ENCODE data around the gene FOXP1.

GRCh38 chr3:71589132-71589531 is 5.6 kb upstream of the FOXP1 start:
- TF ChIP-seq POLR2A (IDR thresholded peaks at IDR 0.05) (no peak), CTCF (IDR thresholded peaks at IDR 0.05) (no peak)
